Stimulated activated CD8-positive, alpha-beta memory T cell treated with anti-CD3 and anti-CD28 coated beads, Interleukin-15, amount 100 ng/mL, for 4 hours (primary cell): Measurements from ENCODE around the gene KCMF1.
"Not testable (repeated sequence)": the region's sequence is repeated elsewhere in the genome, so short reads cannot be mapped to it uniquely, and the experiment has no call there.

Experiments
- DNase-seq, 2 donors: peaks; one replicate each; pipeline ENCODE4 v3.0.0-alpha.2; 2020; ENCODE audit warnings: low read depth in 2 of 2

KCMF1 gene

GRCh38 chr2:84970868-84971509, at the start of gene KCMF1:
Gene KCMF1 (plus strand): TSS chr2:84971161. CDS start chr2:84971452, 291 bp downstream.
- peak; percentile 55 to 62 for DNase-seq

GRCh38 chr2:84923009-84923408, 48.0 kb upstream of the KCMF1 start:
- no peak for DNase-seq

GRCh38 chr2:84924173-84925106, 46.5 kb upstream of the KCMF1 start:
- DNase-seq, result no peak

GRCh38 chr2:84925336-84925723, 45.6 kb upstream of the KCMF1 start:
- no peak for DNase-seq

GRCh38 chr2:84925724-84926376, 45.1 kb upstream of the KCMF1 start:
- peak; percentile 92 for DNase-seq

- no peak for DNase-seq
Measured at GRCh38 chr2:84927275-84927627, 43.7 kb upstream of the KCMF1 start.

- no peak for DNase-seq
Measured at GRCh38 chr2:84931384-84931821, 39.6 kb upstream of the KCMF1 start.

- peak in 1 of 2 donors; percentile 51 for DNase-seq
Measured at GRCh38 chr2:84938194-84938879, 32.6 kb upstream of the KCMF1 start.

- peak; percentile 49 to 63 for DNase-seq
Measured at GRCh38 chr2:84939426-84940087, 31.4 kb upstream of the KCMF1 start.

GRCh38 chr2:84940088-84940470, 30.9 kb upstream of the KCMF1 start:
- no peak for DNase-seq

GRCh38 chr2:84940831-84941412, 30.0 kb upstream of the KCMF1 start:
- DNase-seq, result no peak

- DNase-seq, result no peak
Measured at GRCh38 chr2:84942166-84942565, 28.8 kb upstream of the KCMF1 start.

- DNase-seq, result no peak
Measured at GRCh38 chr2:84942964-84943421, 28.0 kb upstream of the KCMF1 start.

GRCh38 chr2:84944295-84944909, 26.6 kb upstream of the KCMF1 start:
- DNase-seq, result no peak

- DNase-seq, result not testable (repeated sequence)
Measured at GRCh38 chr2:84945838-84946203, 25.1 kb upstream of the KCMF1 start.

GRCh38 chr2:84946204-84947009, 24.6 kb upstream of the KCMF1 start:
- peak; percentile 43 to 69 for DNase-seq

GRCh38 chr2:84947010-84947593, 23.9 kb upstream of the KCMF1 start:
- no peak for DNase-seq

- no peak for DNase-seq
Measured at GRCh38 chr2:84953535-84953934, 17.4 kb upstream of the KCMF1 start.

- DNase-seq, result no peak
Measured at GRCh38 chr2:84954329-84954728, 16.6 kb upstream of the KCMF1 start.
